Lung (tissue), 12 donors: Measurements from ENCODE around the gene MAP1A. TPM values are rescaled to one million over a fixed set of nuclear protein-coding genes. Genes with fewer than 3 reads are reported as not detected.

Experiments
- ATAC-seq: fragments of 200-7000 bp; cut with Tn5 transposase; one replicate; pipeline ENCODE4 v1.9.1; 2020; ENCODE audit warnings: moderate number of reproducible peaks; ENCODE audit not compliant: insufficient read depth, low FRiP score
- DNase-seq, 3 donors: peaks; one replicate each; pipeline ENCODE4 v3.0.0-alpha.2; 2013 to 2017
- H3K27ac ChIP-seq, 2 donors: one replicate each; pipeline ENCODE4 v1.5.1; 2013; ENCODE audit warnings: mild to moderate bottlenecking in 2 of 2, moderate library complexity in 2 of 2, control low read depth in 1 of 2, inconsistent platforms in 1 of 2, low read depth in 1 of 2, low read length in 1 of 2
- H3K27me3 ChIP-seq, 3 donors: one replicate each; pipeline ENCODE4 v1.5.1; 2013; ENCODE audit warnings: low read length in 2 of 3; ENCODE audit not compliant: control insufficient read depth in 3 of 3, insufficient read depth in 3 of 3
- H3K36me3 ChIP-seq, 4 donors: one replicate each; pipeline ENCODE4 v1.5.1; 2013; ENCODE audit warnings: low read length in 4 of 4, mild to moderate bottlenecking in 1 of 4, moderate library complexity in 1 of 4; ENCODE audit not compliant: control insufficient read depth in 4 of 4, insufficient read depth in 4 of 4
- H3K4me1 ChIP-seq, 5 donors: one replicate each; pipeline ENCODE4 v1.5.1; 2013; ENCODE audit warnings: low read length in 5 of 5, mild to moderate bottlenecking in 2 of 5, moderate library complexity in 1 of 5; ENCODE audit not compliant: control insufficient read depth in 5 of 5, insufficient read depth in 5 of 5
- H3K4me3 ChIP-seq: one replicate; pipeline ENCODE4 v1.5.1; 2013; ENCODE audit warnings: mild to moderate bottlenecking, control low read depth, moderate library complexity
- H3K9ac ChIP-seq, 2 donors: one replicate each; pipeline ENCODE4 v1.5.1; 2013; ENCODE audit warnings: low read length in 2 of 2, control low read depth in 1 of 2; ENCODE audit not compliant: insufficient read depth in 1 of 2
- H3K9me3 ChIP-seq, 4 donors: one replicate each; pipeline ENCODE4 v1.5.1; 2013; ENCODE audit warnings: low read length in 3 of 4, mild to moderate bottlenecking in 1 of 4, moderate library complexity in 1 of 4; ENCODE audit not compliant: control insufficient read depth in 4 of 4, insufficient read depth in 3 of 4
- CTCF ChIP-seq: IDR thresholded peaks from 2 replicates; pipeline ENCODE4 v1.5.1; 2012; ENCODE audit warnings: mild to moderate bottlenecking; ENCODE audit errors: control extremely low read depth, extremely low read depth
- WGBS, 2 donors: extraction: QIAGEN DNeasy Blood & Tissue Kit; methylation state at CpG; one replicate each; pipeline ENCODE4 v1.1.7; 2013; 5-methylcytosine and 5-hydroxymethylcytosine counted together
- polyA plus RNA-seq, 2 donors: library from polyadenylated mRNA; stranded (reverse); fragments of 200-250 nt; gene quantifications; one replicate each; pipeline ENCODE4 v1.2.1, GENCODE V29; 2013
- total RNA-seq, 2 donors: library from RNA; depleted of rRNA in 1 of 2; stranded (reverse); fragments of >200 nt in 1 of 2; gene quantifications; one replicate each; pipeline ENCODE4 v1.2.1, GENCODE V29; 2014 to 2021
- donor health status: control.
- donor health status: control.
- donor health status: Bipolar disorder and iron deficiency.
- donor health status: healthy.
- donor health status: DM: yes; HTN: yes; CAD: no.

Gene MAP1A
- total and polyA plus RNA-seq, 4 donors: 1.8 to 17.8 (median 5.3) TPM

- H3K9ac ChIP-seq: no peak overlapping the region
- 55 to 71% methylated on average over 1 of the region's 1 CpG for WGBS, 2 donors
- DNase-seq (no peak), ATAC-seq (no peak)
- no peak overlapping the region for H3K27ac ChIP-seq
- H3K27me3 ChIP-seq: no peaks in the 10 kb centered on the region
- no peak for TF ChIP-seq CTCF
- no peak overlapping the region for H3K4me3 ChIP-seq
- H3K9me3 ChIP-seq: no peaks in the 10 kb centered on the region
- H3K36me3 ChIP-seq: no peaks in the 10 kb centered on the region
- H3K4me1 ChIP-seq: peaks cover 5 to 52% (median 12%) of the 10 kb centered on the region in 5 donors
Measured at GRCh38 chr15:43513550-43513949, 3.9 kb upstream of the MAP1A start.

GRCh38 chr15:43514241-43515057, 3.0 kb upstream of the MAP1A start:
- 63 to 64% methylated on average over 4 of the region's 4 CpGs for WGBS, 2 donors
- Histone ChIP-seq H3K27ac (no peak overlapping the region), H3K4me3 (no peak overlapping the region), H3K4me1 (peaks cover 4 to 51% (median 5%) of the 10 kb centered on the region in 5 donors), H3K9me3 (no peaks in the 10 kb centered on the region), H3K27me3 (no peaks in the 10 kb centered on the region), H3K9ac (no peak overlapping the region), H3K36me3 (no peaks in the 10 kb centered on the region)
- peak; percentile 0 for TF ChIP-seq CTCF
- ATAC-seq: no peak
- DNase-seq: peak; percentile 33 to 49 (median 46)

- no peak overlapping the region for H3K27ac ChIP-seq
- peaks cover 4 to 46% (median 5%) of the 10 kb centered on the region in 5 donors for H3K4me1 ChIP-seq
- no peaks in the 10 kb centered on the region for H3K36me3 ChIP-seq
- peak overlapping the region in 1 of 2 donors; percentile 4 for H3K9ac ChIP-seq
- WGBS, 2 donors: 41 to 50% methylated on average over 2 of the region's 2 CpGs
- no peak overlapping the region for H3K4me3 ChIP-seq
- no peak for ATAC-seq
- no peaks in the 10 kb centered on the region for H3K9me3 ChIP-seq
- DNase-seq: no peak
- TF ChIP-seq CTCF: no peak
- H3K27me3 ChIP-seq: no peaks in the 10 kb centered on the region
Measured at GRCh38 chr15:43515741-43516140, 1.7 kb upstream of the MAP1A start.
